ENCODE measurements around the gene FBN2.

The FBN2 gene

DNA sequence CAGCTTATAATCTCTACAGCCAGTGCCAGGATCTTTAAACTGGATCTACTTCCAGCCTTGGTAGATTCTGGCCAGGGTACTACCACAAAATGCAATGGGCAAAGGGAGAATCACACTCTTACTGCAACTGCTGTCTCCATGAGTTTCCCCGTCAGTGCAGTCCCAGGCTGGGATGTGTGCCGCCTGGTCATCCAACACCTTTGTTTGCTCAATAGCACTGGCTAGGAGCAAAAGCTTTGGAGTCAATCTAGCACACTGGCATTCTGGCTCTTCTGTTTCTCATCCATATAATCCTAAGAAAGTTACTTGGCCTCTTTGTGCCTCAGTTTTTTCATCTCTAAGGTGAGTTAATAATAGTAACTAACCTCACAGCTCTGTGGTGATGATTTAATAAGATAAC is 96.9 kb downstream of the FBN2 start:
- TF ChIP-seq TAF1 (IDR thresholded peaks at IDR 0.05; ENCODE audit: borderline replicate concordance, low read depth, low read length), result no peak
- no peak for TF ChIP-seq POLR2A (IDR thresholded peaks at IDR 0.05; ENCODE audit: low read depth, low read length)
- TF ChIP-seq POLR2AphosphoS5 (IDR thresholded peaks at IDR 0.05; ENCODE audit: low read depth, low read length), result no peak
- DNase-seq (ENCODE audit: insufficient read length), result no peak
- peak; percentile 27 for FAIRE-seq

DNA sequence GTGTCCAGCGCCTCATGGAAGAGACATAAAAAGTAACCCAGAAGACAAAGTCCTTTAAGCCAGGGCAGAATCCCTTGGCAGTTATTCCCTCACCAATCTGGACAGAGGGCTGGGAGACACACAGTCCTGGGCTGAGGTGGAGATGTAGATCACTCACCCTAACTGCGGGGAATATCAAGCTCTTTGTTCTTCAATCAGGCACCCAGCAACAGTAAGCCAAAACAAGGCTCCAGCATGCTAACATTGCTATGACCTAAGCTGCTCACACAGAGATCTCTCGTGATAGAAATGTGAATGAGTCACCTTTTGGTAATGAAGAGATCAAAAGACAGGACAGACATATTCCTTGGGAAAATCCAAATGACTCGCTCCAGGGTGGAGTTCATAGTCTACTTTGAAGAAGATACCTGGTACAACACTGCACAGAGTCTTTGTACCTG is 101.3 kb downstream of the FBN2 start:
- FAIRE-seq (no peak), DNase-seq (ENCODE audit: insufficient read length) (no peak)
- TF ChIP-seq POLR2A (IDR thresholded peaks at IDR 0.05; ENCODE audit: low read depth, low read length) (no peak), TAF1 (IDR thresholded peaks at IDR 0.05; ENCODE audit: borderline replicate concordance, low read depth, low read length) (no peak), POLR2AphosphoS5 (IDR thresholded peaks at IDR 0.05; ENCODE audit: low read depth, low read length) (no peak)

DNA sequence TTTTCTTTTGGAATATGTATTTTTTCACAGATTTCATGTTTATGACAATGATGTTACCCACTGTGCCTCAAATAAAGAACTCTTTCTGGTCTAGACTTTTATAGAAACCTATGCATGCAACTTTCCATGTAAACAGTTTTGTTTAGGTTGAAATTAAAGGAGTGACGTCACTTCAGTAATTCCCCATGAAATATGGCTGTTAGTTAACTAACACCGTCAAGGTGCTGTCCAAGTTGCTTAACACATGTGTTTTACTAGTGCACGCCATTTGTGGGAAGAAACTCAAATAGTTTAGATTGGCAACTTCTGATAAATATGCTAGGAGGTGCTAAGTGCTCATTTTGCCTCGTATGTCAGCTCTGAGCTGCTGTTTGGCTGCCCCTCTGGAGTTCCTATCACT is 102.2 kb downstream of the FBN2 start:
- FAIRE-seq (no peak), DNase-seq (ENCODE audit: insufficient read length) (no peak)
- TF ChIP-seq TAF1 (IDR thresholded peaks at IDR 0.05; ENCODE audit: borderline replicate concordance, low read depth, low read length) (no peak), POLR2A (IDR thresholded peaks at IDR 0.05; ENCODE audit: low read depth, low read length) (no peak), POLR2AphosphoS5 (IDR thresholded peaks at IDR 0.05; ENCODE audit: low read depth, low read length) (no peak)

DNA sequence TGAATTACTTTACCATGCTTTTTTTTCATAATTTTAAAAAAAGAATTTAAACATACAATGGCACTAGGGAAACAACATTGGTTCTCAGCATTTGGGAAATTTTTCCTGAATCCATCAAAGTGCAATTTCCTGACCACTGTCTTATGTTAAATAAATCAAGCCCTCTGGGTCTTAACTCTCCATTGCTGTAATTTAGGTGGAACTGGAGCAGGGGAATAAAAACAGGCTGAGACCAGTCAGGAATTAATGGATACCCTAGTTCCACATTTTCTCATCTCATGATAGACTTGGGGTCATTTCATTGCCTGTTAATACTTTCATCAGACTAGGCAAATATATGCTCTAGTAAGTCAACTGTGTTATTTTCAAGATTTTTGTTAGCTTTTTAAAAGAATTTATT is 103.1 kb downstream of the FBN2 start:
- TF ChIP-seq POLR2AphosphoS5 (IDR thresholded peaks at IDR 0.05; ENCODE audit: low read depth, low read length) (no peak), POLR2A (IDR thresholded peaks at IDR 0.05; ENCODE audit: low read depth, low read length) (no peak), TAF1 (IDR thresholded peaks at IDR 0.05; ENCODE audit: borderline replicate concordance, low read depth, low read length) (no peak)
- DNase-seq (ENCODE audit: insufficient read length) (no peak), FAIRE-seq (no peak)

DNA sequence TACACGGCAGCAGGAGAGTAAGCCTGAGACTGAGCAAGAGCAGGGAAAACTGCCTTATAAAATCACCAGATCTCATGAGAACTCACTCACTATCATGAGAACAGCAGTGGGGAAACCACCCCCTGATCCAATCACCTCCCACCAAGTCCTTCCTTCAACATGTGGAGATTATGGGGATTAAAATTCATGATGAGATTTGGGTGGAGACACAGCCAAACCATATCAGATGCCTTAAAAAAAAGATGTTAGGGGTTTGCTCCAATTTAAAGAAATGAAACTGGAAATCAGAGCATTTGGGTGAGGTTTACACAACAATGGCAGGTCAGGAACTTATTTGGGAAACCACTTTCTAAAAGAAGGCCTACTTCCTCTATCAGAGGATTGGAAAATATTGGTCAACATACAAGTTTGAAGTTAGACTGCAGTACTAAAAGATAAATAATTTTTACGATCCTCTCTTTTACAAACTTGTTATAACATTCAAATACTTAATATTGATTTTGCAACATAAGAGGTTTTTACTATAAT is 105.1 kb downstream of the FBN2 start:
- no peak for FAIRE-seq
- no peak for DNase-seq (ENCODE audit: insufficient read length)
- TF ChIP-seq POLR2A (IDR thresholded peaks at IDR 0.05; ENCODE audit: low read depth, low read length) (no peak), TAF1 (IDR thresholded peaks at IDR 0.05; ENCODE audit: borderline replicate concordance, low read depth, low read length) (no peak)

DNA sequence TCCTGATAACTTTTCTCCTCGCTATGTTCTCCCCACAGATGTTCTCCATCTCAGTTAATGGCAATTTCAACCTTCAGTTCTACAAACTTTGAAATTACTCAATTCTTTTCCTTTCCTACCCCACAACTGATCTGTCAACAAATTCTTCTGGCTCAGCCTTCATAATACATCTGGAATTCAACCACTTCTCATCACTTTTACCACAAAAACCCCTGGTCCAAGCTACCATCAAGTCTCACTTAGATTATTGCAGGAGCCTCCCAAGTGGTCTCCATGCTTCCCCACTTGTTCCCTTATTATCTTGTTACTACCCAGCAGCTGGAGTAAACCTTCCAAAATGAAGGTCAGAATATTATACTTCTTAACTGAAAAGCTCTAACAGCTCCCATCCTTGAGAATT is 110.1 kb downstream of the FBN2 start:
- no peak for FAIRE-seq
- no peak for TF ChIP-seq TAF1 (IDR thresholded peaks at IDR 0.05; ENCODE audit: borderline replicate concordance, low read depth, low read length)
- no peak for TF ChIP-seq POLR2A (IDR thresholded peaks at IDR 0.05; ENCODE audit: low read depth, low read length)
- TF ChIP-seq POLR2AphosphoS5 (IDR thresholded peaks at IDR 0.05; ENCODE audit: low read depth, low read length), result no peak
- DNase-seq (ENCODE audit: insufficient read length), result no peak

DNA sequence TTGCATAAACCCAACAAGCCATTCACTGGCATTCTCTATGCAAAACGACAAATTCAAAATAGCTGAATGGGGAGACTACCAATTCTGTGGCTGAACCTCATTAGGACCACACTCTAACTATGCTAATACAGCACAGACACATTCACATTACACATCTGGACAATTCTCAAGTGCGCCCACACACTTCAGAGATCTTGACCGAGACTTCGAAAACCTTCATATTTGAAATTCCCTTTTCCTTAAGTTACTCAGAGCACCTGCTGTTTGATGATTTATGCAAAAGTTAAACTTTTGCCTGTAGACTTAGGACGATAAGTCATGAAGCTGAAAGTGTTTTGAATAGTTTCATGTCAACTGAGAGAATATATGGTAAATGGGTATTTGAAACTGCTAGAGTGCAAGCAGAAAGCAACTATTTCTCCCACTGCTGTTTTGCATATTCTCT is 111.9 kb downstream of the FBN2 start:
- DNase-seq (ENCODE audit: insufficient read length) (no peak), FAIRE-seq (peak; percentile 58)
- TF ChIP-seq POLR2A (IDR thresholded peaks at IDR 0.05; ENCODE audit: low read depth, low read length) (no peak), POLR2AphosphoS5 (IDR thresholded peaks at IDR 0.05; ENCODE audit: low read depth, low read length) (no peak), TAF1 (IDR thresholded peaks at IDR 0.05; ENCODE audit: borderline replicate concordance, low read depth, low read length) (no peak)

DNA sequence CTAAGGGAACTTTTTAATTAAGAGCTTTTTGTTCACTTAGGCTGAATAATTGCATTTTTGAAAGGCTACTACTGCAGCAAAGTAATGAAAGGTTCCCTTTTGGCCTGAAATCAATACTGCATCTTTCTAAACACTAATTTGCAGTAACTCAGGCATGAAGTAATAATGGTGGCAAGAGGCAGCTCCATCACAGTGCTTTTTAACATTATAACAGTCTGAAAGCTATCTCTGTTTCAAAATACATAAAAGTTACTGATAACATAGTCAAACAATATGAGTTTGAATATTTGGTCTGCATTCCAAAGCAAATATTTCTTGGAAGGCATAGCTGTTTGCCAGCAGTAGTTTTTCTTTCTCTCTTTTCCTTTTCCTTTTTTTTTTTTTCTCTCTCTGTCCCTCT is 113.4 kb downstream of the FBN2 start:
- DNase-seq (ENCODE audit: insufficient read length), result no peak
- no peak for FAIRE-seq
- no peak for TF ChIP-seq POLR2AphosphoS5 (IDR thresholded peaks at IDR 0.05; ENCODE audit: low read depth, low read length)
- TF ChIP-seq POLR2A (IDR thresholded peaks at IDR 0.05; ENCODE audit: low read depth, low read length), result no peak
- TF ChIP-seq TAF1 (IDR thresholded peaks at IDR 0.05; ENCODE audit: borderline replicate concordance, low read depth, low read length), result no peak

DNA sequence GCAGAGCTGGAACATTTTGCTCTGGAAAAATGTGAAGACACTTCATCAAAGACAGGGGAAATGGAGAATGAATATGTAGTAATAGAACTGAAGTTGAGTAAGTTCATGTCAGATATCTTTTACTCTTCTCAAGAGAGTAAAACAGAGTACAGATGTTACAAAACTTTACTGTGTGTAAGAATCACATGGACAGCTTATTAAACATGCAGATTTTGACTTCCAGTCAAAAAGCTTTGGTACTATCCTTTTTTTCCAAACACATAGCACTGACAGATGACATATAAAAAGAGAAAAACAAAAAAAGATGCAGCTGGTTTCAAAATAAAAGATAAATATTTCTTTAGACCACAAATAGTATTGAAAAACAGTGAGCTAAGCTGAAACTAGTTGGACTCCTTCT is 115.4 kb downstream of the FBN2 start:
- FAIRE-seq (no peak), DNase-seq (ENCODE audit: insufficient read length) (no peak)
- TF ChIP-seq POLR2A (IDR thresholded peaks at IDR 0.05; ENCODE audit: low read depth, low read length), result no peak

DNA sequence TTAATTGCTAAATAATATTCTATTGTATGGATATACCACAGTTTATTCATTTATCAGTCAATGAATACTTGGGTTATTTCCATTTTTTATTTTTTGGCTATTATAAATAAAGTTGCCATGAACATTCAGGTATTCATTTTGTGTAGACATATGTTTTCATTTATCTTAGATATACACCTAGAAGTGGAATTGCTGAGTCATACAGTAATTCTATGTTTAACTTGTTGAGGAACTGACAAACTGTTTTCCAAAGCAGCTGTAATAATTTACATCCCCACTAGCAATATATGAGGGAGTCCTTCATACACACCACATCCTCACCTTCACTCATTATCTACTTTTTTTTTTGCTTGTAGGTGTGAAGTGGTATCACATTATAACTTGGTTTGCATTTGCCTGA is 123.6 kb downstream of the FBN2 start:
- no peak for FAIRE-seq
- TF ChIP-seq TAF1 (IDR thresholded peaks at IDR 0.05; ENCODE audit: borderline replicate concordance, low read depth, low read length) (no peak), POLR2AphosphoS5 (IDR thresholded peaks at IDR 0.05; ENCODE audit: low read depth, low read length) (no peak)

DNA sequence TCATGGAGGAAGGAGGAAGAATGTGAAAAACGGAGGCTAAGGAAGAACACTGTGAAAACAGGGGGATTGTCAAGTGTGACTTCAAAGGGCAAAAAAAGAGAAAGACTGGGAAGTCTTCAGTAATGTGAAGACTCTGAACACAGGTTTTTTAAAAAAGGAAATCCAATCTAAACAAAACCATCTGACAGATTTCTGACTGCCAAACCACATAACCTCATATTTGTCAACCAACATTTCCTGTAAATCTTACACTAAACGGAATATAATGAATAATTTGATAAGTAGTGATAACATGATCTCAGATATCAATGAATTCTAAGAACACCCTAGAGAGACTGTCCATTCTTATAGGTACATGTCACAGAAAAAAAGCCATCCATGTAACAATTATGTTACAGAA is 124.7 kb downstream of the FBN2 start:
- no peak for TF ChIP-seq TAF1 (IDR thresholded peaks at IDR 0.05; ENCODE audit: borderline replicate concordance, low read depth, low read length)
- no peak for TF ChIP-seq POLR2A (IDR thresholded peaks at IDR 0.05; ENCODE audit: low read depth, low read length)
- TF ChIP-seq POLR2AphosphoS5 (IDR thresholded peaks at IDR 0.05; ENCODE audit: low read depth, low read length), result no peak
- FAIRE-seq, result no peak
- no peak for DNase-seq (ENCODE audit: insufficient read length)

More for the DNA sequence above, 123.6 kb downstream of the FBN2 start:
- no peak for DNase-seq (ENCODE audit: insufficient read length)

DNA sequence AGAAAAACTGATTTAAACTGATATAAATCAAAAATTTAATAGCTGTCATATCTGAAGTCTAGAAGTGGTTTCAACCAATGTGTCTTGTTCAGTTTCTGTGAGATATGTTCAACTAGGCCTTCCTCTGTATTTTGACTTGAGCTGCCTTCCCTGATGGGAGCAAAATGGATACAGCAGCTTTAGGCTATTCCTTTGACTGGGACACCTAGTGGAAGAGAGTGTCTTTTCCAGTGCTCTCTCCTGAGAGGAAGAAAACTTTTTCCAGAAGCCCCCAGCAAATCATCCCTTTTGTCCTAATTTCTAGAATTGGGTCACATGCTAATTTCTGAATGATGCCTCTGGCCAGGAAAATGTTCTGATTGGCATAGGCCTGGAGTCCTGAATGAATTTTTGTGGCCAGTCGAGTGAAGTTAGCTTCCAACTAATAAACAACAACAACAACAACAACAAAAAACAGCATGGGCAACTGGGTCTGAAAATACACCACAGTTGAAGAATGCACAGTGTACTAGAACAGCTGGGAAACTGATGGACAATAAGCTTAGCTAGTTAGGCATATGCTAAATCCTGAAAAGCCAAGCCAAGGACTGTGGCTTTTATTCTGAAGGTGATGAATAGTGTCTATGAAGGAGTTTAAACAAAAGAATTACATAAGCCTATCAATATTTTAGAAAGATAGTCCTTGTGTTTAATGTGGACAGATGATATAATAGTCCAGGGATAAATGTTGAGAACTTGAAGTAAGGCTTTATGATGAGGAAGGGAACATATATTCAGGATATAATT is 125.7 kb downstream of the FBN2 start:
- no peak for DNase-seq (ENCODE audit: insufficient read length)
- no peak for TF ChIP-seq TAF1 (IDR thresholded peaks at IDR 0.05; ENCODE audit: borderline replicate concordance, low read depth, low read length)
- TF ChIP-seq POLR2AphosphoS5 (IDR thresholded peaks at IDR 0.05; ENCODE audit: low read depth, low read length), result no peak
- no peak for TF ChIP-seq POLR2A (IDR thresholded peaks at IDR 0.05; ENCODE audit: low read depth, low read length)

More for the DNA sequence above, 125.7 kb downstream of the FBN2 start:
- no peak for FAIRE-seq
